Endothelial cell of umbilical vein (primary cell): ENCODE data around the gene LAMP5. TPM values are rescaled to one million over a fixed set of nuclear protein-coding genes. Genes with fewer than 3 reads are reported as not detected.

ENCODE experiments used
- Bru-seq: library from RNA; stranded (reverse); fragments of 400-500 nt; gene quantifications from one replicate; lab custom pipeline; 2021; lab: Mats Ljungman, UMichigan
- BruChase-seq, 2 experiments: library from RNA; stranded (reverse); fragments of 400-500 nt; gene quantifications; one replicate each; lab custom pipeline; 2021; lab: Mats Ljungman, UMichigan
- BruUV-seq: library from RNA; stranded (reverse); fragments of 400-500 nt; replicated peaks from 2 replicates; lab custom pipeline; 2021; lab: Mats Ljungman, UMichigan
- CTCF ChIA-PET: fragments of 300-600, 350-600 bp; sonication (Branson Sonifier 250); formaldehyde crosslinking; loops from one replicate; lab custom pipeline; 2021; ENCODE audit warnings: antibody characterized with exemption, inconsistent platforms; lab: Charles Lee
- POLR2A ChIA-PET: fragments of 300-600, 350-600 bp; sonication (Branson Sonifier 250); formaldehyde crosslinking; loops from one replicate; lab custom pipeline; 2021; ENCODE audit warnings: antibody characterized with exemption, inconsistent platforms; lab: Charles Lee
- DNase-seq: peaks from one replicate; pipeline ENCODE4 v3.0.0-alpha.2; 2011; ENCODE audit warnings: low read depth, low spot score
- FAIRE-seq: peaks from 2 replicates; lab custom pipeline; 2011; peaks lifted over from hg19 to GRCh38; lab: Jason Lieb, UNC
- H2AFZ ChIP-seq: 2 replicates; pipeline ENCODE4 v1.6.0; 2012; ENCODE audit warnings: low read depth, low read length, control low read depth, inconsistent platforms
- H3K27ac ChIP-seq: 2 replicates; pipeline ENCODE4 v1.5.1; 2011; ENCODE audit warnings: low read depth, mild to moderate bottlenecking, control low read depth, low read length, moderate library complexity; ENCODE audit not compliant: insufficient read depth
- H3K27me3 ChIP-seq, 2 experiments: 2 replicates each; pipeline versions ENCODE4 v1.6.0 to v1.6.1; 2011; ENCODE audit warnings: low read length in 2 of 2, mixed read lengths in 1 of 2; ENCODE audit not compliant: control insufficient read depth in 2 of 2, insufficient read depth in 2 of 2
- H3K36me3 ChIP-seq, 2 experiments: 2 replicates in 1 of 2; 3 replicates in 1 of 2; pipeline ENCODE4 v1.5.1; 2011; ENCODE audit warnings: low read length in 2 of 2, mild to moderate bottlenecking in 1 of 2, moderate library complexity in 1 of 2; ENCODE audit not compliant: control insufficient read depth in 2 of 2, insufficient read depth in 2 of 2; ENCODE audit errors: extremely low read depth in 1 of 2
- H3K4me1 ChIP-seq: 3 replicates; pipeline ENCODE4 v1.5.1; 2011; ENCODE audit warnings: mild to moderate bottlenecking, low read length; ENCODE audit not compliant: control insufficient read depth, insufficient read depth; ENCODE audit errors: extremely low read depth
- H3K4me2 ChIP-seq: 2 replicates; pipeline ENCODE4 v1.6.1; 2011; ENCODE audit warnings: low read length, control low read depth, mixed read lengths; ENCODE audit not compliant: insufficient read depth
- H3K4me3 ChIP-seq, 3 experiments: fragments of 200-600 bp in 1 of 3; sonication (generic), shearing (Covaris generic) in 1 of 3; replicated peaks in 1 of 3; 2 replicates each; pipeline ENCODE4 v1.5.1; 2011 to 2016; ENCODE audit warnings: control low read depth in 3 of 3, low read length in 3 of 3, mild to moderate bottlenecking in 2 of 3, inconsistent platforms in 1 of 3, low read depth in 1 of 3, moderate library complexity in 1 of 3; ENCODE audit not compliant: insufficient read depth in 1 of 3
- H3K79me2 ChIP-seq: 2 replicates; pipeline ENCODE4 v1.6.0; 2012; ENCODE audit warnings: low read length, inconsistent platforms; ENCODE audit not compliant: control insufficient read depth, insufficient read depth
- H3K9ac ChIP-seq: replicated peaks from 2 replicates; pipeline ENCODE3; 2011; ENCODE audit warnings: low read length, control low read depth; ENCODE audit not compliant: insufficient read depth; ENCODE audit errors: extremely low read depth
- H3K9me1 ChIP-seq: replicated peaks from 3 replicates; pipeline ENCODE4 v1.6.0; 2011; ENCODE audit warnings: mild to moderate bottlenecking, low read length; ENCODE audit not compliant: control insufficient read depth, insufficient read depth; ENCODE audit errors: extremely low read depth
- H3K9me3 ChIP-seq: replicated peaks from 2 replicates; pipeline ENCODE4 v1.5.1; 2012; ENCODE audit warnings: low read length, inconsistent platforms; ENCODE audit not compliant: control insufficient read depth, insufficient read depth
- H4K20me1 ChIP-seq: replicated peaks from 2 replicates; pipeline ENCODE3; 2011; ENCODE audit warnings: mild to moderate bottlenecking, low read length; ENCODE audit not compliant: control insufficient read depth, insufficient read depth; ENCODE audit errors: extremely low read depth
- CTCF ChIP-seq, 2 donors: IDR thresholded peaks; 1 replicate in 1 of 2; 2 replicates in 1 of 2; pipeline ENCODE4 v1.5.1; 2011; ENCODE audit warnings: low read length in 2 of 2, mild to moderate bottlenecking in 2 of 2, moderate library complexity in 2 of 2, control low read depth in 1 of 2, inconsistent platforms in 1 of 2, low read depth in 1 of 2; ENCODE audit not compliant: insufficient read depth in 1 of 2; ENCODE audit errors: extremely low read depth in 1 of 2
- EZH2 ChIP-seq: IDR thresholded peaks from 2 replicates; pipeline ENCODE4 v1.6.1; 2012; ENCODE audit warnings: borderline replicate concordance, low read depth, mild to moderate bottlenecking, moderate library complexity, low read length, inconsistent platforms; ENCODE audit not compliant: severe bottlenecking
- MAX ChIP-seq: IDR thresholded peaks from 2 replicates; pipeline ENCODE4 v1.6.1; 2011; ENCODE audit not compliant: insufficient read depth, insufficient read length
- POLR2A ChIP-seq: IDR thresholded peaks from 2 replicates; pipeline ENCODE4 v1.6.1; 2012; ENCODE audit warnings: low read depth, mild to moderate bottlenecking, control low read depth, low read length
- POLR2AphosphoS5 ChIP-seq: IDR thresholded peaks from 2 replicates; pipeline ENCODE4 v1.6.1; 2012; ENCODE audit warnings: low read depth, mild to moderate bottlenecking, control low read depth, low read length, moderate library complexity; ENCODE audit not compliant: insufficient read depth
- dilution Hi-C: fragments of 300-500 bp; cut with MboI; formaldehyde crosslinking; loops from one replicate; pipeline ENCODE4 v1.15.0; 2019; ENCODE audit warnings: low sequenced_read_pairs; ENCODE audit not compliant: extremely low pct_ligation_motif_present
- intact Hi-C: fragments of 100-400 bp; cut with micrococcal nuclease; formaldehyde crosslinking; loops from one replicate; pipeline ENCODE4 v1.10.0; 2022
- long read RNA-seq: library from polyadenylated mRNA; stranded (forward); transcript quantifications from one replicate; pipeline ENCODE4 v2.0.0, GENCODE V29; 2021
- polyA minus RNA-seq, 3 experiments: library from RNA; depleted of rRNA, polyadenylated mRNA; stranded (reverse); fragments of >200 nt; gene quantifications; 1 replicate in 1 of 3; 2 replicates in 2 of 3; pipeline ENCODE4 v1.2.3, GENCODE V29; 2011
- polyA plus RNA-seq, 4 experiments: library from polyadenylated mRNA; depleted of rRNA in 3 of 4; stranded (reverse) in 3 of 4; unstranded in 1 of 4; fragments of >200 nt; gene quantifications; 2 replicates each; pipeline versions ENCODE4 v1.2.1 to v1.2.3, GENCODE V29; 2011 to 2012; ENCODE audit warnings: missing spikeins in 1 of 4
- total RNA-seq: library from RNA; stranded (reverse); gene quantifications from 2 replicates; pipeline ENCODE4 v1.2.3, GENCODE V29; 2021

The LAMP5 gene
- total RNA-seq (not detected in 2 replicates), polyA plus RNA-seq (0.10 TPM in 1 of 2 replicates, not detected in the other), polyA minus RNA-seq (not detected in 2 replicates), Bru-seq, nascent RNA (not detected), BruChase-seq, experiment 1, labeled RNA remaining after a 6-hour chase (not detected), BruChase-seq, experiment 2, labeled RNA remaining after a 2-hour chase (percentile 9 among the genes with signal in this experiment)
- 0.09 and 0.10 TPM in 2 replicates for polyA plus RNA-seq (2011; cell fraction: cytosol; rRNA removed)
- not detected in 2 replicates for polyA plus RNA-seq (2011; cell fraction: nucleus; rRNA removed)
- polyA plus RNA-seq (2012), result not detected in 2 replicates
- not detected for polyA minus RNA-seq (2011; cell fraction: cytosol; rRNA and poly(A)+ RNA removed)
- not detected in 2 replicates for polyA minus RNA-seq (2011; cell fraction: nucleus; rRNA and poly(A)+ RNA removed)
- long read RNA-seq, result 0 reads

GRCh38 chr20:9514461-9515213, at the start of gene LAMP5:
Gene LAMP5 (plus strand): TSS chr20:9514590. CDS start chr20:9514853, 263 bp downstream.
- ChIA-PET CTCF (interaction anchor here (1.1 to 2.4 kb wide), 6 partner anchors 9 to 106 kb away, joined by 3 to 12 read pairs (median 4); no protein-coding TSS in a partner anchor), POLR2A (no interaction called here)
- H4K20me1 ChIP-seq, result no peaks in the 10 kb centered on the region
- peaks cover 5% of the 10 kb centered on the region for H3K4me1 ChIP-seq
- H3K9me3 ChIP-seq, result no peaks in the 10 kb centered on the region
- H3K9ac ChIP-seq, result no peak within 1 kb of the TSS
- intact Hi-C loops (no loop called here), dilution Hi-C loops (no loop called here)
- no peak within 1 kb of the TSS for H2AFZ ChIP-seq
- H3K27me3 ChIP-seq, result peaks cover 64 to 97% of the 10 kb centered on the region in 2 experiments
- TF ChIP-seq EZH2, result peak; percentile 52
- no peak for TF ChIP-seq POLR2A
- no peak for TF ChIP-seq POLR2AphosphoS5
- TF ChIP-seq MAX, result no peak
- TF ChIP-seq CTCF (IDR thresholded peaks at IDR 0.05; ENCODE audit: extremely low read depth in 1 of 2, insufficient read depth in 1 of 2, low read depth in 1 of 2, low read length in 2 of 2), result no peak
- no peak within 1 kb of the TSS for H3K4me3 ChIP-seq
- FAIRE-seq, result no peak
- no peaks in the 10 kb centered on the region for H3K36me3 ChIP-seq
- no peaks in the 10 kb centered on the region for H3K79me2 ChIP-seq
- peak; percentile 18 for DNase-seq
- H3K4me2 ChIP-seq, result no peak within 1 kb of the TSS
- H3K9me1 ChIP-seq, result no peaks in the 10 kb centered on the region
- no peak within 1 kb of the TSS for H3K27ac ChIP-seq
- BruUV-seq, result no TSS peak
